ENCODE results near the gene CUEDC2.

The CUEDC2 gene

DNA sequence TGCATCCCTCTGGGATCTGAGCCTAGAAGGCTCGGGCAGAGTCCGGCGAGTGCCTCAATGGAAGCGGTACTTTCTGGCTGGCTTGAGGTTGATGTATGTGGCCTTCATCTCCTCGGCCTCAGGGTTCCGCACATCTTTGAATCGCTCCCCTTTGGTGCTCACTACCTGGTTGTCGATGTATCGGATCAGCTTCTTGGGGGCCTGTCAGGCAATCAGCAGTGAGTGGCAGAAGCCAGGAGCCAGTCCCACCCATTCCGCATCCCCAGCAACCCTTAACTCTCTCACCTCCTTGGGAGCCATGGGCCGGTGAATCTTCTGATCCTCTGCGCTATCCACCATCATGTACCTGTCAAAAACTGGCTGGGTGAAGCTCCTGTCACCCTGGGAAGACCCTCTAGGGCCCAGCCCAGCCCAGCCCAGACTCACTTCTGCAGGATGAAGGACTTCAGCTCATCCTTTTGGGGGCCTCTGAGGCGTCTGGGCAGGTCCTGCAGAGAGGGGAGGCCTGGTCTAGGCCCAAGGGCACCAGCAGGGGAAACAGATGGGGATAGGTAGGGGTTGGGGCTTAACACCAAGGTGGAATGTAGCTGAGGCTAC, 8.9 kb downstream of the CUEDC2 start:
- peak overlapping the region; percentile 95 for H3K27ac ChIP-seq
- TF ChIP-seq, protein P1, sequence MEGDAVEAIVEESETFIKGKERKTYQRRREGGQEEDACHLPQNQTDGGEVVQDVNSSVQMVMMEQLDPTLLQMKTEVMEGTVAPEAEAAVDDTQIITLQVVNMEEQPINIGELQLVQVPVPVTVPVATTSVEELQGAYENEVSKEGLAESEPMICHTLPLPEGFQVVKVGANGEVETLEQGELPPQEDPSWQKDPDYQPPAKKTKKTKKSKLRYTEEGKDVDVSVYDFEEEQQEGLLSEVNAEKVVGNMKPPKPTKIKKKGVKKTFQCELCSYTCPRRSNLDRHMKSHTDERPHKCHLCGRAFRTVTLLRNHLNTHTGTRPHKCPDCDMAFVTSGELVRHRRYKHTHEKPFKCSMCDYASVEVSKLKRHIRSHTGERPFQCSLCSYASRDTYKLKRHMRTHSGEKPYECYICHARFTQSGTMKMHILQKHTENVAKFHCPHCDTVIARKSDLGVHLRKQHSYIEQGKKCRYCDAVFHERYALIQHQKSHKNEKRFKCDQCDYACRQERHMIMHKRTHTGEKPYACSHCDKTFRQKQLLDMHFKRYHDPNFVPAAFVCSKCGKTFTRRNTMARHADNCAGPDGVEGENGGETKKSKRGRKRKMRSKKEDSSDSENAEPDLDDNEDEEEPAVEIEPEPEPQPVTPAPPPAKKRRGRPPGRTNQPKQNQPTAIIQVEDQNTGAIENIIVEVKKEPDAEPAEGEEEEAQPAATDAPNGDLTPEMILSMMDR (conservative IDR thresholded peaks at IDR 0.05), result no peak

DNA sequence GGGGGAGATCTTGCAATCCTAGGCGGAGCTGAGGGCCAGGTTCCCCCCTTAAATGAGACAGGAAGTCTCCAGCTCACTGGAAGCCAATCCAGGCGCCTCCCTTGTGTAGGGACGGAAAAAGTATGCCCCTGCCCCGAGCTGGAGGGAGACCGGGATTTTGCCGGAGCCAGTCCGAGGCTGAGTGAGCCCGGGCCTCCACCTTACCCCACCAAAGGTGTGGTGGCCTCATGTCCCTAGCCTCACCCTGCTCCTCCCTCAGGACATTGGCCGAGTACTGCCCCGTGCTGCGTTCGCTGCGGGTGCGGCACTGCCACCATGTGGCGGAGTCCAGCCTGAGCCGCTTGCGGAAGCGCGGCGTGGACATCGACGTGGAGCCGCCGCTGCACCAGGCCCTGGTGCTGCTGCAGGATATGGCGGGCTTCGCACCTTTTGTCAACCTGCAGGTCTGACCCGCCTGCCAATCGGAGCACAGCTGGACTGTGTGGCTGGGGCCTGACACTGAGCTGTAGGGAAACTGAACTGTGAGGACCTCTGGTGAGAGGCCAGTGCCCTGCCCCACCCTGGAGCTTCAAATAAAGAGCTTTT, 9.7 kb downstream of the CUEDC2 start:
- H3K27ac ChIP-seq, result peak overlapping the region; percentile 95
- TF ChIP-seq, protein P1 (conservative IDR thresholded peaks at IDR 0.05), result peak; percentile 93

DNA sequence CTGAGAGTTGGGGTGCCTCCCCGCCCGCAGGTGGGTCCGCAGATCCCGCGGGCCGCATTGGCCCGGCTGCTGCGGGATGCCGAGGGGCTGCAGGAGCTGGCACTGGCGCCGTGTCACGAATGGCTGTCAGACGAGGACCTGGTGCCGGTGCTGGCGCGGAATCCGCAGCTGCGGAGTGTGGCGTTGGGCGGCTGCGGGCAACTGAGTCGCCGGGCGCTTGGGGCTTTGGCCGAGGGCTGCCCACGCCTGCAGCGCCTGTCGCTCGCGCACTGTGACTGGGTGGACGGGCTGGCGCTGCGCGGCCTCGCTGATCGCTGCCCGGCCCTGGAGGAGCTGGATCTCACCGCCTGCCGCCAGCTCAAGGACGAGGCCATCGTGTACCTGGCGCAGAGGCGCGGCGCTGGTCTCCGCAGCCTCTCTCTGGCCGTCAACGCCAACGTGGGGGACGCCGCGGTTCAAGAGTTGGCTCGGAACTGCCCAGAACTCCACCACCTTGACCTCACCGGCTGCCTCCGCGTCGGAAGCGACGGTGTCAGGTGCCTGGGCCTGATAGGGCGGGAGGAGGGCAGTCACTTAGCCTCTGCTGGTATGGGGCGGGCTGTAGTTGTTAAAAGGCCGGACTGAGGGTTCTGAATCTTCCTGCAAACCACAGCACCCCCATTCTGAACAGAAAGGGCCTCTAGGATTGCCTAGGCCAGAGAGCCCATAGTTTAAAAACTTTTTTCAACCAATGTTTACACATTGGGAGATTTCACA, 10.4 kb downstream of the CUEDC2 start:
- peak overlapping the region; percentile 95 for H3K27ac ChIP-seq

DNA sequence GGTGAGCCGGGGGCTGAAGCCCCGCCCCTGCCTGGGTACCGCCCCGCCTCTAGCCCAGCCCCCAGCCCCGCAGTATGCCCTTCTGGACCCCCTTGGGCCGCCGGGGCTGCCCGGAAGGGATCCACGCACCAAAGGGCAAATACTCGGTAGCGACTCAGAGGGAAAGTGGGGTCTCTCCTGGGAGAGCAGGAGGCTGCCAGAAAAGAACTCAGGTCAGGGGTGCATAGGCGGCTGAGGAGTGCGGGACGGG, 10.9 kb downstream of the CUEDC2 start:
- TF ChIP-seq, protein P1 (conservative IDR thresholded peaks at IDR 0.05), result no peak
- H3K27ac ChIP-seq, result peak overlapping the region; percentile 95

More for the DNA sequence above, 10.4 kb downstream of the CUEDC2 start:
- TF ChIP-seq, protein P1 (conservative IDR thresholded peaks at IDR 0.05), result no peak

DNA sequence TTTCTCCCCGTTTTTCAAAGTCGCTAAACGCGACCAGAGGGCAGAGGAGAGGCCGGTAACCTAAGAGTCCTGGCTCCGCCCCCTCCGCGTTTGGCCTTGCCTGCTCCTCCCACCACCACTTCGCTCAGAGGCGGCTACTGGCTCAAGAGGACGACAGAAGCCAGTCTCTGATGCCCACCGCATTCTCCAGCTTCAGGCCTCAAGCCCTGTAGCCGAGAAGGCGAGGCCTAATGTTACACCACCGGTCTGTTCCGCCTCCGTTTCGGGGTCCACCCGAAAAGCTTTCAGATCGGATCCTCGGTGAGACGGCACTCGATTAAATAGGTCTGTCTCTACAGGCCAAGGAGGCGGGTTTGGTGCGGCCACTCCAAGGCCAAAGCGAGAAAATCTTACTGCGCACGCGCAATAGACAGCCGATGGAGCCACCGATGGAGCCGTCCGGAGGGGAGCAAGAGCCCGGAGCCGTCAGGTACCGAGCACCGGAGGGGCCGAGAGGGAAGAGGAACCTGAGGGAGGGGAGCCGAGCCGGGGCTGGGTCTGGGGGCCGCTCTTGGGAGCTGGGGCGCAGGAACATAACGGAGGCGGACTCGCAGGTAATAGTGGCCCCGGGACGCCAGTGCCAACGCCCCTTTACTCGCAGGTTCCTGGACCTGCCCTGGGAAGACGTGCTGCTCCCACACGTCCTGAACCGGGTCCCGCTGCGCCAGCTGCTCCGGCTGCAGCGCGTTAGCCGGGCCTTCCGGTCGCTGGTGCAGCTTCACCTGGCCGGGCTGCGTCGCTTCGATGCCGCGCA, 11.5 kb downstream of the CUEDC2 start, which contains the start of gene FBXL15:
FBXL15 (plus strand) TSS at position 123 of the 793 bp plus-strand sequence; CDS start at position 417, 294 bp downstream.
- TF ChIP-seq, protein P1 (conservative IDR thresholded peaks at IDR 0.05), result no peak
- peak within 1 kb of the TSS; percentile 95 for H3K27ac ChIP-seq

DNA sequence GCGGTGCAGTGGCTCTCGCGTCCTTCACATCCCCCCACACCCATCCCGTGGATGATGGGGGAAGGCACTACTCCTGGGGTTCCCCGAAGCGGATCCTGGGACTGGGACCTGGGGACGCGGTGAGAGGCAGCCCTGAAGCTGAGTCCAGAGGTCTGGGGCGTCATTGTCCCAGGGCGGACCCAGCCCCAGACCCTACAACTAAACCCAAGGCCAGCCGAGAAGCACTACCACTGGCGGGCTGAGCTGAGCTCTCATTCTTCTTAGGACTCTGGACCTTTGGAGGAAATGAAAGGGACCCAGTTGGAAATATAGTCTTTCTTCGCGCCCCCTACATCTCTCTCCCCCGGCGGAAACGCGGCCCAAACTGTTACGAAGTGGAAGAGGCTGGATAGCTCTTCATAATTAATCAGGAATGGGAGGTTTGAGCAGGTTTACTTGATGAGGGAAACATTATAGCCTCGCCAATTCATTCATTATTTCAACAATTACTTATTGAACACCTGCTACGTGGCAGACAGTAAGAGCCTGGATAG, 12.1 kb downstream of the CUEDC2 start:
- TF ChIP-seq, protein P1 (conservative IDR thresholded peaks at IDR 0.05), result no peak
- H3K27ac ChIP-seq, result peak overlapping the region; percentile 95

Data from VCaP (cell line).